Measurements from ENCODE around the gene GALM. TPM values are rescaled to one million over a fixed set of nuclear protein-coding genes. Genes with fewer than 3 reads are reported as not detected.

GALM gene
- total and polyA plus RNA-seq, 2 of the 13 experiments (the other 11 are each of a cell fraction or from before 2014, with no cell fraction given): 65.5 to 90.0 TPM

- no peak for TF ChIP-seq SNAPC4 (CRISPR knock-in tag; IDR thresholded peaks at IDR 0.05)
- TF ChIP-seq ZNF709 (CRISPR knock-in tag; IDR thresholded peaks at IDR 0.05): no peak; the same call in 1 of the 2 replicates
- peak; percentile 5; the same call in 1 of the 2 replicates for TF ChIP-seq BORCS8-MEF2B (CRISPR knock-in tag; IDR thresholded peaks at IDR 0.05)
- no peak for TF ChIP-seq REXO4 (CRISPR knock-in tag; IDR thresholded peaks at IDR 0.05; ENCODE audit: borderline replicate concordance)
- 0 out of 2 replicates have a peak, but pooled peaks have one; percentile 26 for TF ChIP-seq PHF21A (CRISPR knock-in tag; IDR thresholded peaks at IDR 0.05)
- no peak for TF ChIP-seq ZBTB34 (CRISPR knock-in tag; IDR thresholded peaks at IDR 0.05)
- TF ChIP-seq, protein P1, sequence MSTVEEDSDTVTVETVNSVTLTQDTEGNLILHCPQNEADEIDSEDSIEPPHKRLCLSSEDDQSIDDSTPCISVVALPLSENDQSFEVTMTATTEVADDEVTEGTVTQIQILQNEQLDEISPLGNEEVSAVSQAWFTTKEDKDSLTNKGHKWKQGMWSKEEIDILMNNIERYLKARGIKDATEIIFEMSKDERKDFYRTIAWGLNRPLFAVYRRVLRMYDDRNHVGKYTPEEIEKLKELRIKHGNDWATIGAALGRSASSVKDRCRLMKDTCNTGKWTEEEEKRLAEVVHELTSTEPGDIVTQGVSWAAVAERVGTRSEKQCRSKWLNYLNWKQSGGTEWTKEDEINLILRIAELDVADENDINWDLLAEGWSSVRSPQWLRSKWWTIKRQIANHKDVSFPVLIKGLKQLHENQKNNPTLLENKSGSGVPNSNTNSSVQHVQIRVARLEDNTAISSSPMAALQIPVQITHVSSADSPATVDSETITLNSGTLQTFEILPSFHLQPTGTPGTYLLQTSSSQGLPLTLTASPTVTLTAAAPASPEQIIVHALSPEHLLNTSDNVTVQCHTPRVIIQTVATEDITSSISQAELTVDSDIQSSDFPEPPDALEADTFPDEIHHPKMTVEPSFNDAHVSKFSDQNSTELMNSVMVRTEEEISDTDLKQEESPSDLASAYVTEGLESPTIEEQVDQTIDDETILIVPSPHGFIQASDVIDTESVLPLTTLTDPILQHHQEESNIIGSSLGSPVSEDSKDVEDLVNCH (CRISPR knock-in tag; IDR thresholded peaks at IDR 0.05): no peak
- no peak for TF ChIP-seq IRF2 (CRISPR knock-in tag; IDR thresholded peaks at IDR 0.05)
- TF ChIP-seq ZNF326 (CRISPR knock-in tag; IDR thresholded peaks at IDR 0.05; ENCODE audit: borderline replicate concordance): no peak
- TF ChIP-seq, protein P2, sequence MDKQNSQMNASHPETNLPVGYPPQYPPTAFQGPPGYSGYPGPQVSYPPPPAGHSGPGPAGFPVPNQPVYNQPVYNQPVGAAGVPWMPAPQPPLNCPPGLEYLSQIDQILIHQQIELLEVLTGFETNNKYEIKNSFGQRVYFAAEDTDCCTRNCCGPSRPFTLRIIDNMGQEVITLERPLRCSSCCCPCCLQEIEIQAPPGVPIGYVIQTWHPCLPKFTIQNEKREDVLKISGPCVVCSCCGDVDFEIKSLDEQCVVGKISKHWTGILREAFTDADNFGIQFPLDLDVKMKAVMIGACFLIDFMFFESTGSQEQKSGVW (CRISPR knock-in tag; IDR thresholded peaks at IDR 0.05; ENCODE audit: borderline replicate concordance): no peak
- peak; percentile 6; the same call in 1 of the 2 replicates for TF ChIP-seq ZNF224 (CRISPR knock-in tag; IDR thresholded peaks at IDR 0.05)
- no peak for TF ChIP-seq ZNF660 (CRISPR knock-in tag; IDR thresholded peaks at IDR 0.05; ENCODE audit: borderline replicate concordance, low read depth)
- no peak for TF ChIP-seq FOSL1 (CRISPR knock-in tag; IDR thresholded peaks at IDR 0.05; ENCODE audit: borderline replicate concordance)
- TF ChIP-seq ZFY (CRISPR knock-in tag; IDR thresholded peaks at IDR 0.05): no peak; the same call in 1 of the 2 replicates
- TF ChIP-seq SMAD3 (CRISPR knock-in tag; IDR thresholded peaks at IDR 0.05): no peak
- TF ChIP-seq PPARG (CRISPR knock-in tag; conservative IDR thresholded peaks at IDR 0.05): no peak
- no peak for TF ChIP-seq ZNF225 (CRISPR knock-in tag; IDR thresholded peaks at IDR 0.05)
- TF ChIP-seq ZNF446 (CRISPR knock-in tag; IDR thresholded peaks at IDR 0.05): no peak
- TF ChIP-seq MEF2D (CRISPR knock-in tag; IDR thresholded peaks at IDR 0.05): no peak
Measured at GRCh38 chr2:38654528-38655381, 11.2 kb upstream of the GALM start (continued).

All from HepG2 (cell line).